ENCODE data around the gene CNPY1. TPM values are rescaled to one million over a fixed set of nuclear protein-coding genes. Genes with fewer than 3 reads are reported as not detected.

The CNPY1 gene
- polyA plus RNA-seq, 1 of the 3 experiments (the other 2 are of a cell fraction): not detected

- no peaks in the 10 kb centered on the region for H3K36me3 ChIP-seq (replicated peaks in 1 of 2; ENCODE audit: control insufficient read depth in 1 of 2, insufficient read depth in 2 of 2, low read length in 1 of 2)
- no peak overlapping the region for H3K27ac ChIP-seq (ENCODE audit: low read depth in 2 of 2, low read length in 1 of 2)
- H3K9me2 ChIP-seq: no peaks in the 10 kb centered on the region
- no peaks in the 10 kb centered on the region for H3K79me2 ChIP-seq (ENCODE audit: insufficient read depth)
- H4K20me1 ChIP-seq (ENCODE audit: insufficient read depth): peaks cover 6% of the 10 kb centered on the region
- peaks cover 100% of the 10 kb centered on the region for H3K27me3 ChIP-seq (ENCODE audit: insufficient read depth)
- H3K9me3 ChIP-seq: no peaks in the 10 kb centered on the region
- H3K4me1 ChIP-seq (ENCODE audit: control insufficient read depth in 1 of 2, insufficient read depth in 2 of 2, low read depth in 1 of 2, low read length in 1 of 2): no peaks in the 10 kb centered on the region
- no peak overlapping the region for H3K4me2 ChIP-seq
- peak; percentile 50 for DNase-seq
- peaks cover 9% of the 10 kb centered on the region for H3F3A ChIP-seq (replicated peaks; ENCODE audit: insufficient read depth)
- 19% methylated on average over 32 of the region's 33 CpGs for WGBS (ENCODE audit: low lambda C conversion rate)
- ChIA-PET CTCF (interaction anchor here (0.9 to 2.1 kb wide), 3 partner anchors 9 to 133 kb away, joined by 3 to 6 read pairs (median 5); no protein-coding TSS in a partner anchor), POLR2A (no interaction called here)
- no peak overlapping the region for H3K4me3 ChIP-seq (ENCODE audit: low read depth in 2 of 2, low read length in 1 of 2)
- H2AFZ ChIP-seq (ENCODE audit: low read depth): no peak overlapping the region; the same call in 1 of the 2 replicates
- TF ChIP-seq SMC3 (IDR thresholded peaks at IDR 0.05; ENCODE audit: low read depth, low read length) (no peak), YY1 (IDR thresholded peaks at IDR 0.05; ENCODE audit: low read depth) (no peak), TEAD4 (IDR thresholded peaks at IDR 0.05; ENCODE audit: borderline replicate concordance, insufficient read depth) (no peak), JUND (IDR thresholded peaks at IDR 0.05) (no peak), ZBTB33 (IDR thresholded peaks at IDR 0.05; ENCODE audit: borderline replicate concordance, low read depth) (no peak), IRF3 (IDR thresholded peaks at IDR 0.05; ENCODE audit: low read depth, low read length) (no peak), CHD2 (IDR thresholded peaks at IDR 0.05; ENCODE audit: low read length, partially characterized antibody) (no peak), CTCF (IDR thresholded peaks at IDR 0.05) (no peak), GATA2 (CRISPR knock-in tag; IDR thresholded peaks at IDR 0.05) (no peak), POLR2AphosphoS5 (IDR thresholded peaks at IDR 0.05; ENCODE audit: low read depth, low read length) (no peak), EP300 (IDR thresholded peaks at IDR 0.05; ENCODE audit: borderline replicate concordance in 1 of 2, low read depth in 1 of 2, low read length in 1 of 2) (no peak), GABPA (IDR thresholded peaks at IDR 0.05; ENCODE audit: low read depth) (no peak), PBX3 (IDR thresholded peaks at IDR 0.05) (no peak), NRF1 (IDR thresholded peaks at IDR 0.05; ENCODE audit: low read depth, low read length) (no peak), EZH2phosphoT487 (IDR thresholded peaks at IDR 0.05; ENCODE audit: borderline replicate concordance, low read depth) (no peak), TCF12 (IDR thresholded peaks at IDR 0.05) (no peak)
- no peak overlapping the region for H3K9ac ChIP-seq
Measured at GRCh38 chr7:155464948-155465739, 81.2 kb downstream of the CNPY1 start.

All from SK-N-SH (cell line).